Midbrain (tissue), 1 donor: ENCODE measurements around the gene SCFD1.

ENCODE experiments used
- DNase-seq: peaks from one replicate; lab custom pipeline; 2025; lab: John Stamatoyannopoulos, UW

Gene SCFD1

GRCh38 chr14:30756594-30756993 lies 134.5 kb downstream of the SCFD1 start:
- peak; percentile 1 for DNase-seq

GRCh38 chr14:30757082-30757481 lies 135.0 kb downstream of the SCFD1 start:
- DNase-seq = no peak

- no peak for DNase-seq
Observed at GRCh38 chr14:30759172-30760125, 137.3 kb downstream of the SCFD1 start.

- DNase-seq = no peak
Observed at GRCh38 chr14:30763891-30764290, 141.8 kb downstream of the SCFD1 start.

GRCh38 chr14:30767624-30768023 lies 145.5 kb downstream of the SCFD1 start:
- DNase-seq = no peak

GRCh38 chr14:30768791-30769190 lies 146.7 kb downstream of the SCFD1 start:
- no peak for DNase-seq

- DNase-seq = no peak
Observed at GRCh38 chr14:30770376-30770775, 148.3 kb downstream of the SCFD1 start.

- DNase-seq = no peak
Observed at GRCh38 chr14:30771595-30771994, 149.5 kb downstream of the SCFD1 start.

GRCh38 chr14:30779210-30779609 lies 157.1 kb downstream of the SCFD1 start:
- no peak for DNase-seq
